GM12878 (cell line): Measurements from ENCODE around the gene SV2B. TPM values are rescaled to one million over a fixed set of nuclear protein-coding genes. Genes with fewer than 3 reads are reported as not detected.

Experiments
- ATAC-seq: fragments of 200-7000 bp; cut with Tn5 transposase; 3 replicates; pipeline ENCODE4 v1.9.1; 2020; ENCODE audit warnings: mild to moderate bottlenecking, moderate library complexity
- BruUV-seq: library from RNA; stranded (reverse); fragments of 400-500 nt; replicated peaks from 2 replicates; lab custom pipeline; 2021; lab: Mats Ljungman, UMichigan
- CTCF ChIA-PET: fragments of 300-600 bp; sonication (Branson Sonifier 250); formaldehyde crosslinking; extraction: SDS; loops from one replicate; lab custom pipeline; 2021; ENCODE audit warnings: inconsistent platforms; lab: Yijun Ruan, JAX
- POLR2A ChIA-PET: fragments of 350-600 bp; formaldehyde crosslinking; extraction: SDS; loops from one replicate; lab custom pipeline; 2021; ENCODE audit warnings: inconsistent platforms; lab: Charles Lee
- RAD21 ChIA-PET: fragments of 300-600 bp; sonication (Branson Sonifier 250); formaldehyde crosslinking; loops from one replicate; lab custom pipeline; 2023; ENCODE audit warnings: antibody characterized with exemption; ENCODE audit not compliant: unreplicated experiment; lab: Charles Lee
- SMC1A ChIA-PET: fragments of 300-600 bp; sonication (Branson Sonifier 250); formaldehyde crosslinking; loops from one replicate; lab custom pipeline; 2023; ENCODE audit not compliant: unreplicated experiment, uncharacterized antibody; lab: Charles Lee
- DNase-seq: peaks from one replicate; pipeline ENCODE4 v3.0.0-alpha.2; 2011; ENCODE audit warnings: low read depth, low spot score
- FAIRE-seq: peaks from 3 replicates; lab custom pipeline; 2011; peaks lifted over from hg19 to GRCh38; lab: Jason Lieb, UNC
- H2AFZ ChIP-seq: 2 replicates; pipeline ENCODE4 v1.6.0; 2011; ENCODE audit warnings: low read depth, low read length, control low read depth; ENCODE audit not compliant: control insufficient read depth
- H3K27ac ChIP-seq: 2 replicates; pipeline ENCODE4 v1.5.1; 2011; ENCODE audit warnings: control low read depth; ENCODE audit not compliant: control insufficient read depth, insufficient read depth
- H3K27me3 ChIP-seq, 2 experiments: replicated peaks in 1 of 2; 2 replicates each; pipeline versions ENCODE4 v1.6.0 to v1.6.1; 2011; ENCODE audit warnings: low read length in 1 of 2; ENCODE audit not compliant: control insufficient read depth in 2 of 2, insufficient read depth in 2 of 2
- H3K36me3 ChIP-seq, 2 experiments: 2 replicates each; pipeline ENCODE4 v1.5.1; 2011; ENCODE audit warnings: low read length in 1 of 2; ENCODE audit not compliant: control insufficient read depth in 2 of 2, insufficient read depth in 2 of 2
- H3K4me1 ChIP-seq: 2 replicates; pipeline ENCODE4 v1.6.1; 2011; ENCODE audit warnings: mild to moderate bottlenecking, low read length, moderate library complexity, mixed read lengths; ENCODE audit not compliant: control insufficient read depth, insufficient read depth
- H3K4me2 ChIP-seq: 2 replicates; pipeline ENCODE4 v1.6.0; 2011; ENCODE audit warnings: control low read depth; ENCODE audit not compliant: control insufficient read depth, insufficient read depth
- H3K4me3 ChIP-seq: fragments of 200-600 bp; sonication (generic); 2 replicates; pipeline ENCODE4 v1.5.1; 2016
- H3K79me2 ChIP-seq: 2 replicates; pipeline ENCODE4 v1.6.0; 2011; ENCODE audit warnings: low read length; ENCODE audit not compliant: control insufficient read depth, insufficient read depth
- H3K9ac ChIP-seq: 2 replicates; pipeline ENCODE4 v1.8.0; 2011; ENCODE audit warnings: low read length, control low read depth, mixed read lengths; ENCODE audit not compliant: control insufficient read depth, insufficient read depth
- H3K9me3 ChIP-seq: replicated peaks from 3 replicates; pipeline ENCODE4 v1.5.1; 2011; ENCODE audit warnings: mild to moderate bottlenecking, low read length; ENCODE audit not compliant: control insufficient read depth, insufficient read depth
- H4K20me1 ChIP-seq: 2 replicates; pipeline ENCODE4 v1.6.0; 2011; ENCODE audit not compliant: control insufficient read depth, insufficient read depth
- BACH1 ChIP-seq: fragments of 450-650 bp; IDR thresholded peaks from 2 replicates; pipeline ENCODE4 v1.6.1; 2017; ENCODE audit warnings: mild to moderate bottlenecking, borderline replicate concordance
- EGR1 ChIP-seq, 2 experiments: IDR thresholded peaks; 1 replicate in 1 of 2; 2 replicates in 1 of 2; pipeline ENCODE4 v1.6.1; 2011 to 2012; ENCODE audit warnings: low read depth in 2 of 2, low read length in 2 of 2, borderline replicate concordance in 1 of 2, mild to moderate bottlenecking in 1 of 2, moderate library complexity in 1 of 2
- ETV6 ChIP-seq, 2 experiments: fragments of 450-650 bp in 1 of 2; IDR thresholded peaks in 1 of 2; conservative IDR thresholded peaks in 1 of 2; 2 replicates each; pipeline ENCODE4 v1.6.1; 2014; ENCODE audit warnings: antibody characterized with exemption in 1 of 2, borderline replicate concordance in 1 of 2, low read depth in 1 of 2, mild to moderate bottlenecking in 1 of 2, moderate library complexity in 1 of 2
- FOS ChIP-seq: IDR thresholded peaks from 3 replicates; pipeline ENCODE4 v1.6.1; 2011; ENCODE audit warnings: borderline replicate concordance; ENCODE audit not compliant: insufficient read length; ENCODE audit errors: extremely low read depth
- HDGF ChIP-seq: fragments of 450-650 bp; IDR thresholded peaks from 2 replicates; pipeline ENCODE4 v1.6.1; 2016; ENCODE audit warnings: antibody characterized with exemption
- JUNB ChIP-seq: IDR thresholded peaks from 2 replicates; pipeline ENCODE4 v1.6.1; 2016; ENCODE audit warnings: antibody characterized with exemption, mild to moderate bottlenecking
- NFIC ChIP-seq: IDR thresholded peaks from 2 replicates; pipeline ENCODE4 v1.6.1; 2012; ENCODE audit warnings: low read depth, mild to moderate bottlenecking, inconsistent platforms, low read length, moderate library complexity
- RCOR1 ChIP-seq: conservative IDR thresholded peaks from 2 replicates; pipeline ENCODE4 v1.6.1; 2012; ENCODE audit warnings: low read depth, low read length, improper control_type of control experiment
- WGBS: methylation state at CpG from one replicate; pipeline ENCODE4 v1.1.6; 2016; ENCODE audit warnings: low lambda C conversion rate; ENCODE audit not compliant: insufficient replicate concordance, insufficient coverage; ENCODE audit errors: missing lambda C conversion rate; 5-methylcytosine and 5-hydroxymethylcytosine counted together
- in situ Hi-C: fragments of 300-500 bp; cut with MboI; formaldehyde crosslinking; loops from 9 replicates; pipeline ENCODE4 v1.14.3; 2018; ENCODE audit warnings: mixed read lengths
- intact Hi-C: fragments of 100-400 bp; cut with micrococcal nuclease; formaldehyde crosslinking; loops from one replicate; pipeline ENCODE4 v1.14.2; 2022; ENCODE audit not compliant: unreplicated experiment
- polyA plus RNA-seq, 11 experiments: library from polyadenylated mRNA; depleted of rRNA in 4 of 11; unstranded in 6 of 11; stranded (reverse) in 5 of 11; fragments of >200 nt; fragmentation: Nextera tagmentation in 4 of 11; fragmentation: Illumina TruSeq in 1 of 11; extraction: Ambion mirVana in 4 of 11; extraction: Trizol in 1 of 11; gene quantifications; 1 replicate in 1 of 11; 2 replicates in 10 of 11; pipeline versions ENCODE4 v1.2.1 to v1.2.3, GENCODE V29; 2011 to 2016; ENCODE audit warnings: inconsistent platforms in 2 of 11, missing spikeins in 2 of 11, low read depth in 1 of 11
- total RNA-seq, 4 experiments: library from RNA; depleted of rRNA in 3 of 4; stranded (reverse); fragments of >200 nt in 3 of 4; fragmentation: Illumina TruSeq in 1 of 4; extraction: Trizol in 1 of 4; gene quantifications; 2 replicates each; pipeline versions ENCODE4 v1.2.1 to v1.2.3, GENCODE V29; 2013 to 2021
- TF ChIP-seq, protein P1 (sequence below): IDR thresholded peaks from 2 replicates; pipeline ENCODE4 v1.6.1; 2011; ENCODE audit warnings: low read depth, low read length, improper control_type of control experiment, borderline replicate concordance
- TF ChIP-seq, protein P2 (sequence below): fragments of 450-650 bp; IDR thresholded peaks from 2 replicates; pipeline ENCODE4 v1.6.1; 2017; ENCODE audit warnings: antibody characterized with exemption, mild to moderate bottlenecking, moderate library complexity
- TF ChIP-seq, protein P3 (sequence below): fragments of 450-650 bp; formaldehyde crosslinking; IDR thresholded peaks from 2 replicates; pipeline ENCODE4 v1.4.0; 2022; ENCODE audit warnings: mild to moderate bottlenecking, moderate library complexity
- TF ChIP-seq, protein P4 (sequence below): fragments of 150-350 bp; IDR thresholded peaks from 2 replicates; pipeline ENCODE4 v1.6.1; 2016; ENCODE audit warnings: low read depth, low read length

SV2B gene
- total and polyA plus RNA-seq, 10 of the 15 experiments (the other 5 are each of a cell fraction or from before 2014, with no cell fraction given): 0.03 to 1.7 (median 1.3) TPM

DNA sequence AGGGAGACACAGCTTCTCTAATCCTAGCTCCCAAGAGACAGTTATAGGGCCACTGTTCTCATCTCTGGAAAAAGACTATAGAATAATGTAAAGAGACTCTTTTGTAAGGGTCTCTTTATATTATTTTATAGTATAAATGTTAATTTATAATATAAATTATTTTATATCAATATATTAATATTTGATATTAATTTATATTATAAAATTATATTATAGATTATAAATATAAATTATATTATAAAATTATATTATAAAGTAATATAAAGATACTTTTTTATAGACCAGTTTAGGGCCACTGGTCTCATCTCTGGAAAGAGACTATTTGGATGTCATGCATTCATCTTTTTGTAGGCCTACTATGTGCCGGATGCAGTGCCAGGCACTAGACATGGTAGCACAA is 53.9 kb downstream of the SV2B start:
- ATAC-seq: no peak
- intact Hi-C loops: no loop called here

More for the DNA sequence above, 53.9 kb downstream of the SV2B start:
- Histone ChIP-seq H2AFZ (no peak overlapping the region), H4K20me1 (no peaks in the 10 kb centered on the region), H3K9ac (no peak overlapping the region), H3K79me2 (no peaks in the 10 kb centered on the region), H3K9me3 (no peaks in the 10 kb centered on the region), H3K4me3 (no peak overlapping the region), H3K4me1 (peaks cover 5% of the 10 kb centered on the region), H3K36me3 (no peaks in the 10 kb centered on the region), H3K27me3 (no peaks in the 10 kb centered on the region), H3K27ac (no peak overlapping the region), H3K4me2 (no peak overlapping the region)
- BruUV-seq: no TSS peak
- ChIA-PET POLR2A (no interaction called here), CTCF (interaction anchor here (0.7 to 1.1 kb wide), 2 partner anchors 41 to 98 kb away, joined by 3 to 4 read pairs; no protein-coding TSS in a partner anchor), RAD21 (no interaction called here), SMC1A (no interaction called here)
- DNase-seq (no peak), FAIRE-seq (no peak)
- WGBS: 71% methylated on average over 1 of the region's 1 CpG
- TF ChIP-seq FOS (no peak), BACH1 (no peak), HDGF (no peak), JUNB (no peak), EGR1 (IDR thresholded peaks at IDR 0.05; ENCODE audit: borderline replicate concordance in 1 of 2, low read depth in 2 of 2, low read length in 2 of 2) (no peak), RCOR1 (no peak), NFIC (no peak), ETV6 (conservative IDR thresholded peaks at IDR 0.05 in 1 of 2, IDR thresholded peaks at IDR 0.05 in 1 of 2; ENCODE audit: borderline replicate concordance in 1 of 2, low read depth in 1 of 2) (no peak)
- TF ChIP-seq, protein P1, sequence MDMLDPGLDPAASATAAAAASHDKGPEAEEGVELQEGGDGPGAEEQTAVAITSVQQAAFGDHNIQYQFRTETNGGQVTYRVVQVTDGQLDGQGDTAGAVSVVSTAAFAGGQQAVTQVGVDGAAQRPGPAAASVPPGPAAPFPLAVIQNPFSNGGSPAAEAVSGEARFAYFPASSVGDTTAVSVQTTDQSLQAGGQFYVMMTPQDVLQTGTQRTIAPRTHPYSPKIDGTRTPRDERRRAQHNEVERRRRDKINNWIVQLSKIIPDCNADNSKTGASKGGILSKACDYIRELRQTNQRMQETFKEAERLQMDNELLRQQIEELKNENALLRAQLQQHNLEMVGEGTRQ: no peak
- TF ChIP-seq, protein P2, sequence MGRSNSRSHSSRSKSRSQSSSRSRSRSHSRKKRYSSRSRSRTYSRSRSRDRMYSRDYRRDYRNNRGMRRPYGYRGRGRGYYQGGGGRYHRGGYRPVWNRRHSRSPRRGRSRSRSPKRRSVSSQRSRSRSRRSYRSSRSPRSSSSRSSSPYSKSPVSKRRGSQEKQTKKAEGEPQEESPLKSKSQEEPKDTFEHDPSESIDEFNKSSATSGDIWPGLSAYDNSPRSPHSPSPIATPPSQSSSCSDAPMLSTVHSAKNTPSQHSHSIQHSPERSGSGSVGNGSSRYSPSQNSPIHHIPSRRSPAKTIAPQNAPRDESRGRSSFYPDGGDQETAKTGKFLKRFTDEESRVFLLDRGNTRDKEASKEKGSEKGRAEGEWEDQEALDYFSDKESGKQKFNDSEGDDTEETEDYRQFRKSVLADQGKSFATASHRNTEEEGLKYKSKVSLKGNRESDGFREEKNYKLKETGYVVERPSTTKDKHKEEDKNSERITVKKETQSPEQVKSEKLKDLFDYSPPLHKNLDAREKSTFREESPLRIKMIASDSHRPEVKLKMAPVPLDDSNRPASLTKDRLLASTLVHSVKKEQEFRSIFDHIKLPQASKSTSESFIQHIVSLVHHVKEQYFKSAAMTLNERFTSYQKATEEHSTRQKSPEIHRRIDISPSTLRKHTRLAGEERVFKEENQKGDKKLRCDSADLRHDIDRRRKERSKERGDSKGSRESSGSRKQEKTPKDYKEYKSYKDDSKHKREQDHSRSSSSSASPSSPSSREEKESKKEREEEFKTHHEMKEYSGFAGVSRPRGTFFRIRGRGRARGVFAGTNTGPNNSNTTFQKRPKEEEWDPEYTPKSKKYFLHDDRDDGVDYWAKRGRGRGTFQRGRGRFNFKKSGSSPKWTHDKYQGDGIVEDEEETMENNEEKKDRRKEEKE: no peak
- TF ChIP-seq, protein P3, sequence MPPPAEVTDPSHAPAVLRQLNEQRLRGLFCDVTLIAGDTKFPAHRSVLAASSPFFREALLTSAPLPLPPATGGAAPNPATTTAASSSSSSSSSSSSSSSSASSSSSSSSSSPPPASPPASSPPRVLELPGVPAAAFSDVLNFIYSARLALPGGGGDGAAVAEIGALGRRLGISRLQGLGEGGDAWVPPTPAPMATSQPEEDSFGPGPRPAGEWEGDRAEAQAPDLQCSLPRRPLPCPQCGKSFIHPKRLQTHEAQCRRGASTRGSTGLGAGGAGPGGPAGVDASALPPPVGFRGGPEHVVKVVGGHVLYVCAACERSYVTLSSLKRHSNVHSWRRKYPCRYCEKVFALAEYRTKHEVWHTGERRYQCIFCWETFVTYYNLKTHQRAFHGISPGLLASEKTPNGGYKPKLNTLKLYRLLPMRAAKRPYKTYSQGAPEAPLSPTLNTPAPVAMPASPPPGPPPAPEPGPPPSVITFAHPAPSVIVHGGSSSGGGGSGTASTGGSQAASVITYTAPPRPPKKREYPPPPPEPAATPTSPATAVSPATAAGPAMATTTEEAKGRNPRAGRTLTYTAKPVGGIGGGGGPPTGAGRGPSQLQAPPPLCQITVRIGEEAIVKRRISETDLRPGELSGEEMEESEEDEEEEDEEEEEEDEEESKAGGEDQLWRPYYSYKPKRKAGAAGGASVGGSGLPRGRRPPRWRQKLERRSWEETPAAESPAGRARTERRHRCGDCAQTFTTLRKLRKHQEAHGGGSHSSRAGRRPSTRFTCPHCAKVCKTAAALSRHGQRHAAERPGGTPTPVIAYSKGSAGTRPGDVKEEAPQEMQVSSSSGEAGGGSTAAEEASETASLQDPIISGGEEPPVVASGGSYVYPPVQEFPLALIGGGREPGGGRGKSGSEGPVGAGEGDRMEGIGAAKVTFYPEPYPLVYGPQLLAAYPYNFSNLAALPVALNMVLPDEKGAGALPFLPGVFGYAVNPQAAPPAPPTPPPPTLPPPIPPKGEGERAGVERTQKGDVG (CRISPR knock-in tag): no peak
- TF ChIP-seq, protein P4, sequence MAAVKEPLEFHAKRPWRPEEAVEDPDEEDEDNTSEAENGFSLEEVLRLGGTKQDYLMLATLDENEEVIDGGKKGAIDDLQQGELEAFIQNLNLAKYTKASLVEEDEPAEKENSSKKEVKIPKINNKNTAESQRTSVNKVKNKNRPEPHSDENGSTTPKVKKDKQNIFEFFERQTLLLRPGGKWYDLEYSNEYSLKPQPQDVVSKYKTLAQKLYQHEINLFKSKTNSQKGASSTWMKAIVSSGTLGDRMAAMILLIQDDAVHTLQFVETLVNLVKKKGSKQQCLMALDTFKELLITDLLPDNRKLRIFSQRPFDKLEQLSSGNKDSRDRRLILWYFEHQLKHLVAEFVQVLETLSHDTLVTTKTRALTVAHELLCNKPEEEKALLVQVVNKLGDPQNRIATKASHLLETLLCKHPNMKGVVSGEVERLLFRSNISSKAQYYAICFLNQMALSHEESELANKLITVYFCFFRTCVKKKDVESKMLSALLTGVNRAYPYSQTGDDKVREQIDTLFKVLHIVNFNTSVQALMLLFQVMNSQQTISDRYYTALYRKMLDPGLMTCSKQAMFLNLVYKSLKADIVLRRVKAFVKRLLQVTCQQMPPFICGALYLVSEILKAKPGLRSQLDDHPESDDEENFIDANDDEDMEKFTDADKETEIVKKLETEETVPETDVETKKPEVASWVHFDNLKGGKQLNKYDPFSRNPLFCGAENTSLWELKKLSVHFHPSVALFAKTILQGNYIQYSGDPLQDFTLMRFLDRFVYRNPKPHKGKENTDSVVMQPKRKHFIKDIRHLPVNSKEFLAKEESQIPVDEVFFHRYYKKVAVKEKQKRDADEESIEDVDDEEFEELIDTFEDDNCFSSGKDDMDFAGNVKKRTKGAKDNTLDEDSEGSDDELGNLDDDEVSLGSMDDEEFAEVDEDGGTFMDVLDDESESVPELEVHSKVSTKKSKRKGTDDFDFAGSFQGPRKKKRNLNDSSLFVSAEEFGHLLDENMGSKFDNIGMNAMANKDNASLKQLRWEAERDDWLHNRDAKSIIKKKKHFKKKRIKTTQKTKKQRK: no peak
- in situ Hi-C loops: no loop called here
